Hepatocyte (in vitro differentiated cells): Measurements from ENCODE around the gene MRM3. TPM values are rescaled to one million over a fixed set of nuclear protein-coding genes. Genes with fewer than 3 reads are reported as not detected.

Experiments
- DNase-seq: peaks from one replicate; pipeline ENCODE4 v3.0.0-alpha.2; 2016; ENCODE audit warnings: low spot score
- H2AFZ ChIP-seq: fragments of 200-600 bp; sonication (generic); 2 replicates; pipeline ENCODE4 v1.6.0; 2016; ENCODE audit warnings: antibody characterized with exemption, mild to moderate bottlenecking
- H3K27ac ChIP-seq: fragments of 200-600 bp; sonication (generic); 2 replicates; pipeline ENCODE4 v1.5.1; 2016; ENCODE audit warnings: mild to moderate bottlenecking
- H3K27me3 ChIP-seq: fragments of 200-600 bp; sonication (generic); 2 replicates; pipeline ENCODE4 v1.6.1; 2016
- H3K36me3 ChIP-seq: fragments of 200-600 bp; sonication (generic); replicated peaks from 2 replicates; pipeline ENCODE4 v1.5.1; 2016; ENCODE audit warnings: low read depth; ENCODE audit not compliant: insufficient read depth
- H3K4me1 ChIP-seq: fragments of 200-600 bp; sonication (generic); 2 replicates; pipeline ENCODE4 v1.5.1; 2016; ENCODE audit warnings: mild to moderate bottlenecking, moderate library complexity; ENCODE audit not compliant: insufficient read depth
- H3K4me2 ChIP-seq: fragments of 200-600 bp; sonication (generic); 2 replicates; pipeline ENCODE4 v1.6.0; 2016
- H3K4me3 ChIP-seq: fragments of 200-600 bp; sonication (generic); 2 replicates; pipeline ENCODE4 v1.5.1; 2016; ENCODE audit warnings: mild to moderate bottlenecking
- H3K79me2 ChIP-seq: fragments of 200-600 bp; sonication (generic); 2 replicates; pipeline ENCODE4 v1.6.0; 2017; ENCODE audit warnings: mild to moderate bottlenecking
- H3K9me2 ChIP-seq: fragments of 200-600 bp; sonication (generic); replicated peaks from 2 replicates; pipeline ENCODE4 v1.6.0; 2017; ENCODE audit warnings: mild to moderate bottlenecking; ENCODE audit not compliant: insufficient read depth
- H3K9me3 ChIP-seq: fragments of 200-600 bp; sonication (generic); 2 replicates; pipeline ENCODE4 v1.5.1; 2016; ENCODE audit warnings: low read depth, mild to moderate bottlenecking
- H4K20me1 ChIP-seq: fragments of 200-600 bp; sonication (generic); 2 replicates; pipeline ENCODE4 v1.6.0; 2016; ENCODE audit warnings: mild to moderate bottlenecking; ENCODE audit not compliant: insufficient read depth, poor library complexity, severe bottlenecking
- CTCF ChIP-seq: fragments of 200-600 bp; sonication (generic); IDR thresholded peaks from 2 replicates; pipeline ENCODE4 v1.5.1; 2016; ENCODE audit warnings: antibody characterized with exemption, mild to moderate bottlenecking; ENCODE audit not compliant: poor library complexity
- EZH2 ChIP-seq: fragments of 200-600 bp; sonication (generic); IDR thresholded peaks from 2 replicates; pipeline ENCODE4 v1.6.1; 2016; ENCODE audit warnings: antibody characterized with exemption, mild to moderate bottlenecking, borderline replicate concordance
- EZH2phosphoT487 ChIP-seq: fragments of 200-600 bp; sonication (generic); IDR thresholded peaks from one replicate; pipeline ENCODE4 v1.6.1; 2018; ENCODE audit warnings: antibody characterized with exemption, mild to moderate bottlenecking, low read depth, moderate library complexity; ENCODE audit not compliant: unreplicated experiment, severe bottlenecking
- WGBS: methylation state at CpG from one replicate; pipeline ENCODE4 v1.1.6; 2016; ENCODE audit warnings: low lambda C conversion rate; ENCODE audit errors: missing lambda C conversion rate; 5-methylcytosine and 5-hydroxymethylcytosine counted together
- polyA plus RNA-seq: library from polyadenylated mRNA; unstranded; fragments of >200 nt; fragmentation: Nextera tagmentation; extraction: Ambion mirVana; gene quantifications from 2 replicates; pipeline ENCODE4 v1.2.1, GENCODE V29; 2016
- total RNA-seq: library from RNA; depleted of rRNA; stranded (reverse); fragments of >200 nt; gene quantifications from 2 replicates; pipeline ENCODE4 v1.2.3, GENCODE V29; 2014

MRM3 gene
- total and polyA plus RNA-seq, 2 experiments from 2014 or later, result 14.6 to 15.3 TPM

- Histone ChIP-seq H3K79me2 (peaks cover 36% of the 10 kb centered on the region), H4K20me1 (no peaks in the 10 kb centered on the region), H3K27me3 (no peaks in the 10 kb centered on the region), H3K9me2 (no peaks in the 10 kb centered on the region), H2AFZ (peak overlapping the region; percentile 67), H3K4me3 (peak overlapping the region; percentile 91), H3K9me3 (no peaks in the 10 kb centered on the region), H3K4me2 (peak overlapping the region; percentile 97), H3K4me1 (peaks cover 14% of the 10 kb centered on the region), H3K36me3 (no peaks in the 10 kb centered on the region), H3K27ac (peak overlapping the region; percentile 54)
- DNase-seq, result peak; percentile 41
- no peak for TF ChIP-seq EZH2phosphoT487
- TF ChIP-seq CTCF, result no peak
- TF ChIP-seq EZH2, result no peak
- 3% methylated on average over 42 of the region's 49 CpGs for WGBS
Measured at GRCh38 chr17:751269-752001, 30.7 kb upstream of the MRM3 start.

GRCh38 chr17:752002-752619 lies 30.0 kb upstream of the MRM3 start, which contains the start of gene GEMIN4:
Gene GEMIN4, minus strand, starts transcription at chr17:752264. Its CDS starts 122 bp downstream, at chr17:752142.
- peak; percentile 95 for DNase-seq

GRCh38 chr17:752620-753219 lies 29.4 kb upstream of the MRM3 start:
- H2AFZ ChIP-seq, result peak overlapping the region; percentile 98
- H3K79me2 ChIP-seq, result peaks cover 33% of the 10 kb centered on the region
- peak overlapping the region; percentile 97 for H3K4me2 ChIP-seq
- no peaks in the 10 kb centered on the region for H3K9me3 ChIP-seq
- 48% methylated on average over 31 of the region's 43 CpGs for WGBS
- peak overlapping the region; percentile 86 for H3K27ac ChIP-seq
- no peaks in the 10 kb centered on the region for H3K27me3 ChIP-seq
- TF ChIP-seq EZH2phosphoT487 (no peak), EZH2 (no peak), CTCF (no peak)
- H3K4me3 ChIP-seq, result peak overlapping the region; percentile 91
- peak; percentile 68 for DNase-seq
- H4K20me1 ChIP-seq, result no peaks in the 10 kb centered on the region
- peaks cover 14% of the 10 kb centered on the region for H3K4me1 ChIP-seq
- H3K36me3 ChIP-seq, result no peaks in the 10 kb centered on the region
- H3K9me2 ChIP-seq, result no peaks in the 10 kb centered on the region

More at GRCh38 chr17:752002-752619, 30.0 kb upstream of the MRM3 start, which contains the start of gene GEMIN4:
- Histone ChIP-seq H3K27me3 (no peaks in the 10 kb centered on the region), H3K4me3 (peak within 1 kb of the TSS; percentile 91), H3K36me3 (no peaks in the 10 kb centered on the region), H3K4me1 (peaks cover 14% of the 10 kb centered on the region), H3K27ac (peak within 1 kb of the TSS; percentile 86), H4K20me1 (no peaks in the 10 kb centered on the region), H3K4me2 (peak within 1 kb of the TSS; percentile 97), H3K9me2 (no peaks in the 10 kb centered on the region), H3K9me3 (no peaks in the 10 kb centered on the region), H2AFZ (peak within 1 kb of the TSS; percentile 98), H3K79me2 (peaks cover 36% of the 10 kb centered on the region)
- WGBS, result 1% methylated on average over 26 of the region's 87 CpGs
- TF ChIP-seq CTCF (peak; percentile 99), EZH2 (no peak)
